Measurements from ENCODE around the gene PNCK. TPM values are rescaled to one million over a fixed set of nuclear protein-coding genes. Genes with fewer than 3 reads are reported as not detected.
"Not testable (repeated sequence)": the region's sequence is repeated elsewhere in the genome, so short reads cannot be mapped to it uniquely, and the experiment has no call there.

Gene PNCK
- total and polyA plus RNA-seq, 2 experiments from 2014 or later, result not detected

- Histone ChIP-seq H3K79me2 (ENCODE audit: insufficient read depth) (no peaks in the 10 kb centered on the region), H3K27me3 (replicated peaks; ENCODE audit: insufficient read depth) (no peaks in the 10 kb centered on the region), H3K9ac (no peak overlapping the region), H3K9me2 (ENCODE audit: insufficient read depth) (no peaks in the 10 kb centered on the region), H3K4me3 (no peak overlapping the region), H3F3A (ENCODE audit: insufficient read depth) (no peaks in the 10 kb centered on the region), H3K36me3 (ENCODE audit: low read depth) (no peaks in the 10 kb centered on the region), H3K4me1 (ENCODE audit: insufficient read depth) (no peaks in the 10 kb centered on the region), H3K27ac (no peak overlapping the region), H3K4me2 (ENCODE audit: unreplicated experiment) (no peak overlapping the region), H3K9me3 (ENCODE audit: low read depth) (no peaks in the 10 kb centered on the region), H2AFZ (no peak overlapping the region), H4K20me1 (ENCODE audit: insufficient read depth) (no peaks in the 10 kb centered on the region)
- TF ChIP-seq EZH2phosphoT487 (IDR thresholded peaks at IDR 0.05; ENCODE audit: insufficient read depth, low read depth), result no peak
- TF ChIP-seq EZH2 (IDR thresholded peaks at IDR 0.05; ENCODE audit: insufficient read depth, poor library complexity, severe bottlenecking), result no peak
- 0 to 51% methylated on average over 1 to 8 of the region's 9 CpGs for WGBS, 2 experiments (ENCODE audit: low coverage in 1 of 2, low lambda C conversion rate in 2 of 2, missing lambda C conversion rate in 2 of 2)
- in situ Hi-C loops (cut with MboI), result no loop called here
- DNase-seq, result no peak
Observed at GRCh38 chrX:153686711-153687110, 13.1 kb upstream of the PNCK start.

GRCh38 chrX:153685751-153686696 is 12.4 kb upstream of the PNCK start:
- no peak for DNase-seq
- H3K4me2 ChIP-seq (ENCODE audit: unreplicated experiment), result no peak overlapping the region
- H2AFZ ChIP-seq, result no peak overlapping the region
- H3K9me3 ChIP-seq (ENCODE audit: low read depth), result no peaks in the 10 kb centered on the region
- H3K79me2 ChIP-seq (ENCODE audit: insufficient read depth), result no peaks in the 10 kb centered on the region
- no peaks in the 10 kb centered on the region for H4K20me1 ChIP-seq (ENCODE audit: insufficient read depth)
- no peaks in the 10 kb centered on the region for H3K36me3 ChIP-seq (ENCODE audit: low read depth)
- WGBS, 2 experiments (ENCODE audit: low coverage in 1 of 2, low lambda C conversion rate in 2 of 2, missing lambda C conversion rate in 2 of 2), result 71 to 74% methylated on average over 13 to 21 of the region's 24 CpGs
- H3K27ac ChIP-seq, result no peak overlapping the region
- H3F3A ChIP-seq (ENCODE audit: insufficient read depth), result no peaks in the 10 kb centered on the region
- H3K4me3 ChIP-seq, result no peak overlapping the region
- H3K4me1 ChIP-seq (ENCODE audit: insufficient read depth), result no peaks in the 10 kb centered on the region
- H3K9ac ChIP-seq, result no peak overlapping the region
- no peaks in the 10 kb centered on the region for H3K27me3 ChIP-seq (replicated peaks; ENCODE audit: insufficient read depth)
- no peaks in the 10 kb centered on the region for H3K9me2 ChIP-seq (ENCODE audit: insufficient read depth)
- in situ Hi-C loops (cut with MboI), result no loop called here
- TF ChIP-seq EZH2 (IDR thresholded peaks at IDR 0.05; ENCODE audit: insufficient read depth, poor library complexity, severe bottlenecking) (no peak), EZH2phosphoT487 (IDR thresholded peaks at IDR 0.05; ENCODE audit: insufficient read depth, low read depth) (no peak)

- H2AFZ ChIP-seq, result no peak overlapping the region
- no peak overlapping the region for H3K27ac ChIP-seq
- WGBS, 2 experiments (ENCODE audit: low coverage in 1 of 2, low lambda C conversion rate in 2 of 2, missing lambda C conversion rate in 2 of 2), result 70 to 76% methylated on average over 10 of the region's 21 CpGs
- H3K9ac ChIP-seq, result no peak overlapping the region
- H3K9me2 ChIP-seq (ENCODE audit: insufficient read depth), result no peaks in the 10 kb centered on the region
- H3K4me3 ChIP-seq, result no peak overlapping the region
- no peak for TF ChIP-seq EZH2 (IDR thresholded peaks at IDR 0.05; ENCODE audit: insufficient read depth, poor library complexity, severe bottlenecking)
- no peak for TF ChIP-seq EZH2phosphoT487 (IDR thresholded peaks at IDR 0.05; ENCODE audit: insufficient read depth, low read depth)
- no peaks in the 10 kb centered on the region for H3K36me3 ChIP-seq (ENCODE audit: low read depth)
- H3K27me3 ChIP-seq (replicated peaks; ENCODE audit: insufficient read depth), result no peaks in the 10 kb centered on the region
- in situ Hi-C loops (cut with MboI), result no loop called here
- H3K4me1 ChIP-seq (ENCODE audit: insufficient read depth), result no peaks in the 10 kb centered on the region
- no peaks in the 10 kb centered on the region for H3K79me2 ChIP-seq (ENCODE audit: insufficient read depth)
- no peak for DNase-seq
- no peaks in the 10 kb centered on the region for H3K9me3 ChIP-seq (ENCODE audit: low read depth)
- H4K20me1 ChIP-seq (ENCODE audit: insufficient read depth), result no peaks in the 10 kb centered on the region
- no peaks in the 10 kb centered on the region for H3F3A ChIP-seq (ENCODE audit: insufficient read depth)
- no peak overlapping the region for H3K4me2 ChIP-seq (ENCODE audit: unreplicated experiment)
Observed at GRCh38 chrX:153685156-153685536, 11.5 kb upstream of the PNCK start.

- H3K79me2 ChIP-seq (ENCODE audit: insufficient read depth), result no peaks in the 10 kb centered on the region
- H4K20me1 ChIP-seq (ENCODE audit: insufficient read depth), result no peaks in the 10 kb centered on the region
- no peaks in the 10 kb centered on the region for H3F3A ChIP-seq (ENCODE audit: insufficient read depth)
- H3K9ac ChIP-seq, result no peak overlapping the region
- H2AFZ ChIP-seq, result no peak overlapping the region
- TF ChIP-seq EZH2phosphoT487 (IDR thresholded peaks at IDR 0.05; ENCODE audit: insufficient read depth, low read depth), result no peak
- no peak for TF ChIP-seq EZH2 (IDR thresholded peaks at IDR 0.05; ENCODE audit: insufficient read depth, poor library complexity, severe bottlenecking)
- H3K27ac ChIP-seq, result no peak overlapping the region
- H3K27me3 ChIP-seq (replicated peaks; ENCODE audit: insufficient read depth), result no peaks in the 10 kb centered on the region
- no peaks in the 10 kb centered on the region for H3K36me3 ChIP-seq (ENCODE audit: low read depth)
- no peak for DNase-seq
- H3K9me2 ChIP-seq (ENCODE audit: insufficient read depth), result no peaks in the 10 kb centered on the region
- 19% methylated on average over 19 of the region's 21 CpGs; no CpG with 5 or more reads in 1 of the 2 experiments for WGBS, 2 experiments (ENCODE audit: low coverage in 1 of 2, low lambda C conversion rate in 2 of 2, missing lambda C conversion rate in 2 of 2)
- H3K4me2 ChIP-seq (ENCODE audit: unreplicated experiment), result no peak overlapping the region
- no peak overlapping the region for H3K4me3 ChIP-seq
- no peaks in the 10 kb centered on the region for H3K4me1 ChIP-seq (ENCODE audit: insufficient read depth)
- H3K9me3 ChIP-seq (ENCODE audit: low read depth), result no peaks in the 10 kb centered on the region
- in situ Hi-C loops (cut with MboI), result no loop called here
Observed at GRCh38 chrX:153684467-153685155, 11.0 kb upstream of the PNCK start.

- H3K27me3 ChIP-seq (replicated peaks; ENCODE audit: insufficient read depth); H3K4me1 ChIP-seq (ENCODE audit: insufficient read depth); H3K9me3 ChIP-seq (ENCODE audit: low read depth); H3K9me2 ChIP-seq (ENCODE audit: insufficient read depth); H3K36me3 ChIP-seq (ENCODE audit: low read depth); H3K27ac ChIP-seq; H3K79me2 ChIP-seq (ENCODE audit: insufficient read depth); H3K4me2 ChIP-seq (ENCODE audit: unreplicated experiment); H3K4me3 ChIP-seq; in situ Hi-C loops (cut with MboI); DNase-seq; H4K20me1 ChIP-seq (ENCODE audit: insufficient read depth); H3K9ac ChIP-seq; H2AFZ ChIP-seq; H3F3A ChIP-seq (ENCODE audit: insufficient read depth): not testable (repeated sequence)
- 88% methylated on average over 4 to 8 of the region's 8 CpGs for WGBS, 2 experiments (ENCODE audit: low coverage in 1 of 2, low lambda C conversion rate in 2 of 2, missing lambda C conversion rate in 2 of 2)
Observed at GRCh38 chrX:153683486-153683885, 9.9 kb upstream of the PNCK start.
